Heart left ventricle (tissue), 16 donors: ENCODE data around the gene PHAF1. TPM values are rescaled to one million over a fixed set of nuclear protein-coding genes. Genes with fewer than 3 reads are reported as not detected.

Experiments used
- ATAC-seq, 4 donors: fragments of 200-7000 bp; cut with Tn5 transposase; one replicate each; pipeline ENCODE4 v1.9.1; 2020 to 2022; ENCODE audit warnings: moderate library complexity in 4 of 4, mild to moderate bottlenecking in 3 of 4, moderate number of reproducible peaks in 1 of 4
- DNase-seq, 5 donors: peaks; one replicate each; pipeline ENCODE4 v3.0.0-alpha.2; 2020
- H3K27ac ChIP-seq, 12 donors: fragments of 200-600 bp; sonication (generic) in 4 of 12; one replicate each; pipeline versions ENCODE4 v1.5.0 to v1.8.0; 2016 to 2022; ENCODE audit warnings: mild to moderate bottlenecking in 2 of 12
- H3K27me3 ChIP-seq, 9 donors: fragments of 200-600 bp; sonication (generic) in 2 of 9; one replicate each; pipeline versions ENCODE4 v1.5.1 to v1.8.0; 2016 to 2022; ENCODE audit warnings: mild to moderate bottlenecking in 3 of 9
- H3K36me3 ChIP-seq, 9 donors: fragments of 200-600 bp; sonication (generic) in 2 of 9; one replicate each; pipeline versions ENCODE4 v1.5.0 to v1.8.0; 2018 to 2022; ENCODE audit warnings: mild to moderate bottlenecking in 2 of 9
- H3K4me1 ChIP-seq, 12 donors: fragments of 200-600 bp; sonication (generic) in 4 of 12; one replicate each; pipeline versions ENCODE4 v1.5.0 to v1.8.0; 2016 to 2022; ENCODE audit warnings: mild to moderate bottlenecking in 3 of 12
- H3K4me3 ChIP-seq, 12 donors: fragments of 200-600 bp; sonication (generic) in 4 of 12; one replicate each; pipeline versions ENCODE4 v1.5.0 to v1.8.0; 2017 to 2022; ENCODE audit warnings: mild to moderate bottlenecking in 9 of 12, moderate library complexity in 4 of 12
- H3K9me3 ChIP-seq, 12 donors: fragments of 200-600 bp; sonication (generic) in 4 of 12; one replicate each; pipeline versions ENCODE4 v1.5.0 to v1.8.0; 2016 to 2022; ENCODE audit warnings: mild to moderate bottlenecking in 1 of 12
- POLR2A ChIP-seq, 2 donors: fragments of 450-650 bp; IDR thresholded peaks; one replicate each; pipeline ENCODE4 v1.6.1; 2017; ENCODE audit warnings: antibody characterized with exemption in 2 of 2, mild to moderate bottlenecking in 2 of 2, moderate library complexity in 2 of 2
- WGBS, 4 donors: extraction: QIAGEN DNeasy Blood & Tissue Kit in 2 of 4; methylation state at CpG; one replicate each; pipeline versions ENCODE4 v1.1.5 to v1.1.7; 2013 to 2018; 5-methylcytosine and 5-hydroxymethylcytosine counted together
- intact Hi-C, 10 donors: fragments of 100-400 bp; cut with DNase I; formaldehyde crosslinking; loops; one replicate each; pipeline versions ENCODE4 v1.11.1 to v1.14.2; 2022
- polyA plus RNA-seq, 2 donors: library from polyadenylated mRNA; stranded (reverse); fragments of 200-250 nt; gene quantifications; one replicate each; pipeline ENCODE4 v1.2.3, GENCODE V29; 2013
- total RNA-seq, 9 donors: library from RNA; depleted of rRNA in 2 of 9; stranded (reverse); fragments of >200 nt in 2 of 9; fragmentation: NEBNext Ultra II Directional in 3 of 9; extraction: Animal tissue kit (Norgen Biotek cat#: 25700) in 3 of 9; gene quantifications; one replicate each; pipeline versions ENCODE4 v1.1.0 to v1.2.4, GENCODE V29; 2016 to 2023
- TF ChIP-seq, protein P1 (sequence below), 12 donors: fragments of 200-600 bp; sonication (generic) in 4 of 12; IDR thresholded peaks; one replicate each; pipeline versions ENCODE4 v1.5.0 to v1.8.0; 2018 to 2022; ENCODE audit warnings: antibody characterized with exemption in 12 of 12, mild to moderate bottlenecking in 5 of 12
- donor health status: ischemic (EF 13 %, LVEDD 7.1; RV severe dilation, severe dysfunction).
- donor health status: healthy with polysubstance abuse.
- donor health status: DM: no; HTN: yes; CAD: no.
- donor health status: DM: no; HTN: no; CAD: no.
- donor health status: ischemic (EF 25% LVEDD 6.9; RV normal size, moderate dysfunction).
- donor health status: ischemic (EF 25% LVEDD 5.7; RV mildly dilated, moderate dysfunction).
- donor health status: healthy.
- donor health status: DM: yes; HTN: yes; CAD: no.
- donor health status: ischemic (EF 35%, LVEDD 5.7; RV mildly dilated, moderate dysfunction).
- donor health status: nonischemic (EF 11% LVEDD 7.7; RV severe dilation, severe dysfunction).
- donor health status: DM: yes; HTN: yes; CAD: no.
- donor health status: PGD.
- donor health status: ischemic (EF 29% LVEDD 5.4; RV normal size, mild dysfunction).
- donor health status: nonischemic (EF 23%, LVEDD 6.1; RV moderate dilation, normal function).

PHAF1 gene
- total and polyA plus RNA-seq, 11 donors, result 5.6 to 17.8 (median 11.6) TPM

DNA sequence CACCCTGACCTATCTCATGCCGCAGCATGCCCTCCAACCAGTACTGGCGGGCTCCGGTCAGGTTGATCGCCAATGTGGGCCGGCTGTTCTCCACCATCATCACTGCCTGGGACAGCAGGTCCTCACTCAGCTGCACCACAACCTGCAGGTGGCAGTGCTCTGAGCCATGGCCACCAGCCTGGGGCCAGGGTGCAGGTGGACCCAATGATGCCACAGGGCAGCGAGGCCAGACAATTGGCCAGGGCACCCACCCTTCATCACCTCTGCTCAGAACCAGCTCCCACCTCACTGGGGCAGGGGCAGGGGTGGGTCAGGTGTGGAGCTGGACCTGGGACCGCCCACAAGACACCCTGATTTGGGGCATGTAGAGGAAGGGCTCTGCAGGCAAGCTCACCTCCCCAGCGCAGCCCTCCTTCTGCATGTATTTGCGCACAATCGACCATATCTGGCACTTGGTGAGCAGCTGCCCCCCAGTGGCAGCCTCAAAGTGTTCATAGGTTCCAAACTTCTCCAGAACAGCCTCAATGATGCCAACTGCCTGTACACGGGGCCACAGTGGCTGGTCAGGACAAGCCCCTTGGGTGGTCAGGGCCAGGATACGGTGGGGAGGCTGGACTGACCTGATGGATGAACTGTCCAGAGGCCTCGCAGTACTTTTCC lies 69.8 kb downstream of the PHAF1 start:
- WGBS, 4 donors, result 86 to 97% (median 93%) methylated on average over 6 to 13 of the region's 13 CpGs
- intact Hi-C loops, result loop anchor here in 3 of 10 donors (10.0 kb wide), 2 partner anchors 65 to 205 kb away; no protein-coding TSS in a partner anchor
- H3K27ac ChIP-seq, result no peak overlapping the region
- DNase-seq (no peak), ATAC-seq (no peak)
- peaks cover 0 to 13% (median 0%) of the 10 kb centered on the region in 9 donors for H3K36me3 ChIP-seq
- peaks cover 0 to 2% (median 0%) of the 10 kb centered on the region in 9 donors for H3K27me3 ChIP-seq
- no peaks in the 10 kb centered on the region for H3K9me3 ChIP-seq
- H3K4me3 ChIP-seq, result no peak overlapping the region
- TF ChIP-seq, protein P1, sequence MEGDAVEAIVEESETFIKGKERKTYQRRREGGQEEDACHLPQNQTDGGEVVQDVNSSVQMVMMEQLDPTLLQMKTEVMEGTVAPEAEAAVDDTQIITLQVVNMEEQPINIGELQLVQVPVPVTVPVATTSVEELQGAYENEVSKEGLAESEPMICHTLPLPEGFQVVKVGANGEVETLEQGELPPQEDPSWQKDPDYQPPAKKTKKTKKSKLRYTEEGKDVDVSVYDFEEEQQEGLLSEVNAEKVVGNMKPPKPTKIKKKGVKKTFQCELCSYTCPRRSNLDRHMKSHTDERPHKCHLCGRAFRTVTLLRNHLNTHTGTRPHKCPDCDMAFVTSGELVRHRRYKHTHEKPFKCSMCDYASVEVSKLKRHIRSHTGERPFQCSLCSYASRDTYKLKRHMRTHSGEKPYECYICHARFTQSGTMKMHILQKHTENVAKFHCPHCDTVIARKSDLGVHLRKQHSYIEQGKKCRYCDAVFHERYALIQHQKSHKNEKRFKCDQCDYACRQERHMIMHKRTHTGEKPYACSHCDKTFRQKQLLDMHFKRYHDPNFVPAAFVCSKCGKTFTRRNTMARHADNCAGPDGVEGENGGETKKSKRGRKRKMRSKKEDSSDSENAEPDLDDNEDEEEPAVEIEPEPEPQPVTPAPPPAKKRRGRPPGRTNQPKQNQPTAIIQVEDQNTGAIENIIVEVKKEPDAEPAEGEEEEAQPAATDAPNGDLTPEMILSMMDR (IDR thresholded peaks at IDR 0.05), result no peak
- no peak for TF ChIP-seq POLR2A (IDR thresholded peaks at IDR 0.05)
- H3K4me1 ChIP-seq, result peaks cover 5 to 54% (median 30%) of the 10 kb centered on the region in 12 donors

DNA sequence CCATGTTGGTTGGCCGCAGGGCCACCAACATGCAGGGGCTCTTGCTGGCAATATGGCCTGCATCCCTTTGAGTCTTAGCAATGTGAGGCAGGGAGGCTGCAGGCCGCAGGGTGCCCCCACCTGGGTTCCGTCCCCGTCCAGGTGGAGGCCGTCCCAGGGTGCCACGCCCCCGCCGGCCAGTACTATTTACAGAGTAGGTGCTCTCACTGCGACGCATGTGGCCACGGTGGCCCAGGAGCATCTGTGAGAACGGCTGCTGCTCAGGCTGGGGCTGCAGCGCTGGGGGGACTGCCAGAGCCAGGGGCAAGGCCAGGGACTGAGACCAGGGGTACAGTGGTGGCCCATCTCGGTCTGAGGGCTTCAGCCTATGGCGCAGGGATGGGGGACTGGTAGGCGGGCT lies 70.4 kb downstream of the PHAF1 start:
- ATAC-seq, result no peak
- TF ChIP-seq POLR2A (IDR thresholded peaks at IDR 0.05), result no peak
- TF ChIP-seq, protein P1 (IDR thresholded peaks at IDR 0.05), result no peak
- intact Hi-C loops, result loop anchor here in 3 of 10 donors (10.0 kb wide), 1 partner anchor 205 kb away; no protein-coding TSS in a partner anchor
- Histone ChIP-seq H3K27me3 (no peaks in the 10 kb centered on the region), H3K27ac (no peak overlapping the region), H3K4me1 (peaks cover 0 to 54% (median 30%) of the 10 kb centered on the region in 12 donors), H3K4me3 (no peak overlapping the region), H3K9me3 (no peaks in the 10 kb centered on the region), H3K36me3 (peaks cover 0 to 9% (median 0%) of the 10 kb centered on the region in 9 donors)
- WGBS, 4 donors, result 93 to 97% (median 95%) methylated on average over 9 to 16 of the region's 16 CpGs
- DNase-seq, result no peak

DNA sequence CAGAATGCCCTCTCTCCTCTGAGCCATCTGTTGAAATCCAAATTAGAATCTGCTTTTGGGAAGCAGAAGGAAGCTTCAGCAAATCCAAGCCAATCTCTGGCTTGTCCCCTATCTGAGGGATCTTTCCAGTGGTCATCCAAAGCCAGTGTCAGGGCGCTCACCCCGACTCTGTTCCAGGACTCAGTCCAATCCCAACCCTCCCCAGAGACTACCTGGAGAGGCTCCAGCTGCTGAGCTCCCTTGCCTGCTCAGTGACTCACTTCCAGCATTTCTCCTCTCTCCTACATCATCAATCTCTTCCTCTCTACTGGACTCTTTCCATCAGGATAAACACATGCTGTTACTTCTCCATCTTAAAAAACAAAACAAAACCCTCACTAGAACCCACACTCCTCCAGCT lies 71.6 kb downstream of the PHAF1 start:
- Histone ChIP-seq H3K27me3 (no peaks in the 10 kb centered on the region), H3K27ac (peak overlapping the region in 3 of 12 donors; percentile 5 to 55 (median 38)), H3K36me3 (peaks cover 0 to 4% (median 0%) of the 10 kb centered on the region in 9 donors), H3K9me3 (no peaks in the 10 kb centered on the region), H3K4me3 (no peak overlapping the region), H3K4me1 (peaks cover 0 to 63% (median 32%) of the 10 kb centered on the region in 12 donors)
- no peak for ATAC-seq
- 47 to 58% (median 53%) methylated on average over 2 of the region's 2 CpGs for WGBS, 4 donors
- intact Hi-C loops, result loop anchor here in 3 of 10 donors (10.0 kb wide), 1 partner anchor 207 kb away; no protein-coding TSS in a partner anchor
- TF ChIP-seq, protein P1 (IDR thresholded peaks at IDR 0.05), result no peak
- TF ChIP-seq POLR2A (IDR thresholded peaks at IDR 0.05), result no peak
- no peak for DNase-seq

DNA sequence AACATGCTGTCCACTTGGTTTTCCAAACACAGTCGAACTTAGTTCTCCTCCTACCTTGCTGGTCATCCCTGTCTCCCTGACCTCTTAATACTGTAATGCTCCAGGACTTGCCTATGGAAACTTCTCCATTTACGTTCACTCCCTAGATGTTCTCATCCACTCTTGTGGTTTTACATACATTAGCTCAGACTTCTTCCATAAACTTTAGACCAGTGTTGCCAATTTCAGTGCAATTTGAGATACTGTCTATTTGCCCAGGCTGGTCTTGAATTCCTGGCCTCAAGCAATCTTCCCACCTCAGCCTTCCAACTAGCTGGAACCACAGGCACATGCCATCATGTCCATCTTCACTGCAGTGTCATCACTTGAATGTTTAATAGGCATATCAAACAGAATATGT lies 72.5 kb downstream of the PHAF1 start:
- intact Hi-C loops, result loop anchor here in 5 of 10 donors (2.0 to 10.0 kb wide), 3 partner anchors 21 to 207 kb away; partner anchors contain the start of gene TMEM208 (in 1 of the 5)
- Histone ChIP-seq H3K36me3 (no peaks in the 10 kb centered on the region), H3K9me3 (no peaks in the 10 kb centered on the region), H3K4me3 (no peak overlapping the region), H3K27ac (no peak overlapping the region), H3K4me1 (peaks cover 0 to 63% (median 31%) of the 10 kb centered on the region in 12 donors), H3K27me3 (no peaks in the 10 kb centered on the region)
- ATAC-seq (no peak), DNase-seq (no peak)
- TF ChIP-seq, protein P1 (IDR thresholded peaks at IDR 0.05), result no peak
- no peak for TF ChIP-seq POLR2A (IDR thresholded peaks at IDR 0.05)
- 83 to 94% (median 91%) methylated on average over 2 of the region's 2 CpGs for WGBS, 4 donors
